Hepatocyte (in vitro differentiated cells): Measurements from ENCODE around the gene NAT16.

Experiments
- CTCF ChIP-seq: fragments of 200-600 bp; sonication (generic); IDR thresholded peaks from 2 replicates; pipeline ENCODE4 v1.5.1; 2016; ENCODE audit warnings: antibody characterized with exemption, mild to moderate bottlenecking; ENCODE audit not compliant: poor library complexity
- EZH2 ChIP-seq: fragments of 200-600 bp; sonication (generic); IDR thresholded peaks from 2 replicates; pipeline ENCODE4 v1.6.1; 2016; ENCODE audit warnings: antibody characterized with exemption, mild to moderate bottlenecking, borderline replicate concordance

GRCh38 chr7:101126651-101127459, 53.2 kb downstream of the NAT16 start, which contains the start of gene SERPINE1:
- peak; percentile 13 for TF ChIP-seq CTCF
- no peak for TF ChIP-seq EZH2
